Spinal cord (tissue), 10 donors: ENCODE results near the gene PODXL2. TPM values are rescaled to one million over a fixed set of nuclear protein-coding genes. Genes with fewer than 3 reads are reported as not detected.

Experiments used
- DNase-seq, 6 donors: peaks; one replicate each; pipeline versions ENCODE4 v3.0.0 to v3.0.0-alpha.2; 2013 to 2015; ENCODE audit warnings: low spot score in 6 of 6, low read depth in 4 of 6
- H3K27ac ChIP-seq: one replicate; pipeline ENCODE4 v1.5.1; 2013; ENCODE audit warnings: low read depth, low read length, control low read depth
- H3K27me3 ChIP-seq: one replicate; pipeline ENCODE4 v1.6.1; 2013; ENCODE audit warnings: low read length; ENCODE audit not compliant: control insufficient read depth, insufficient read depth
- H3K36me3 ChIP-seq: one replicate; pipeline ENCODE4 v1.6.1; 2013; ENCODE audit warnings: low read length; ENCODE audit not compliant: control insufficient read depth, insufficient read depth
- H3K4me1 ChIP-seq: one replicate; pipeline ENCODE4 v1.6.1; 2013; ENCODE audit warnings: low read length; ENCODE audit not compliant: control insufficient read depth, insufficient read depth
- H3K4me3 ChIP-seq: one replicate; pipeline ENCODE4 v1.5.1; 2013; ENCODE audit warnings: low read depth, low read length, control low read depth
- H3K9me3 ChIP-seq: one replicate; pipeline ENCODE4 v1.6.1; 2013; ENCODE audit warnings: low read length; ENCODE audit not compliant: control insufficient read depth, insufficient read depth
- WGBS: methylation state at CpG from one replicate; pipeline ENCODE4 v1.1.5; 2013; ENCODE audit warnings: missing lambda C conversion rate; ENCODE audit not compliant: insufficient coverage; 5-methylcytosine and 5-hydroxymethylcytosine counted together
- polyA plus RNA-seq, 2 donors: library from polyadenylated mRNA; unstranded; fragments of 120-200 nt; gene quantifications; one replicate each; pipeline ENCODE4 v1.2.1, GENCODE V29; 2013; ENCODE audit not compliant: insufficient read length in 2 of 2
- total RNA-seq, 2 donors: library from RNA; depleted of rRNA in 1 of 2; stranded (reverse); fragments of 120-200 nt in 1 of 2; fragments of >200 nt in 1 of 2; gene quantifications; one replicate each; pipeline versions ENCODE4 v1.2.3 to v1.2.4, GENCODE V29; 2013 to 2014
- donor health status: healthy.

PODXL2 gene
- total and polyA plus RNA-seq, 4 donors = 73.4 to 234 (median 162) TPM

DNA sequence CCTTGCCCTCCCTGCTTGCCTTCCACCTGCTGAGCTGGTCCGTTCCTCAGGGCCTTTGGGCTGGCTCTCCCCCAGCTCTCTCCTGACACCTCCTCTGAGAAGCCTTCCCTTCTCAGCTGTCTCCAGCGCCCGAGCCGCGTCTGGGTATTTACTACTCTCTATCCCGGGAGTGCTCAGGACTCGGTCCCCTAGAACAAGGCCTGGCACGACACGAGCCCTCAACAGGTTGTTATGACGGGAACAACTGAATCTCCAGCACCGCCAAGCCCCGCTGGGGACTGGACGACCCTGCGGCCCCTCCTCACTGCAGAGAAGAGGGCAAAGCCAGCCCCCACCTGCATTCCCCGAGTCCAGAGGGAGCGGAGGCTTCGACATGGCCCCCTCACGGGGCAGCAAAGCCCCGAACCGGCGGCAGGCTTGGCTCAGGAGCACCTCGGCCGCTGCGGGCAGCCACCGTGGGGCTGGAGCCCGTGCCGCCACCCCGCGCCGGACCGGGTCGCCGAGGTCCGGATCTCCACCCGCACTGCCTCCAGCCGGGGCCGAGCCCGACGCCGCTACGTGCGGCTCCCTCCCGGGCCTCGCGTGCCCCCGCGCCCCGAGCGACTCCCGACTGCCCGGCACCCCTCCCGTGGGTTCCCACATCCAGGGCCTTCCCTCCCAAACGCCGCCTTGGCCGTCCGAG, 39.2 kb upstream of the PODXL2 start:
- peak in 1 of 6 donors; percentile 21 for DNase-seq
- WGBS = under 1% methylated on average over 56 of the region's 56 CpGs
- Histone ChIP-seq H3K4me1 (peaks cover 43% of the 10 kb centered on the region), H3K27me3 (no peaks in the 10 kb centered on the region), H3K36me3 (peaks cover 16% of the 10 kb centered on the region), H3K9me3 (no peaks in the 10 kb centered on the region), H3K27ac (peak overlapping the region; percentile 57), H3K4me3 (peak overlapping the region; percentile 69)

- DNase-seq = no peak
- Histone ChIP-seq H3K36me3 (peaks cover 16% of the 10 kb centered on the region), H3K9me3 (no peaks in the 10 kb centered on the region), H3K4me1 (peaks cover 41% of the 10 kb centered on the region), H3K27me3 (no peaks in the 10 kb centered on the region), H3K27ac (peak overlapping the region; percentile 90), H3K4me3 (peak overlapping the region; percentile 69)
- 0% methylated on average over 41 of the region's 41 CpGs for WGBS
Measured at GRCh38 chr3:127590282-127590592, 38.7 kb upstream of the PODXL2 start.

- WGBS = under 1% methylated on average over 71 of the region's 72 CpGs
- peak within 1 kb of the TSS; percentile 69 for H3K4me3 ChIP-seq
- no peaks in the 10 kb centered on the region for H3K27me3 ChIP-seq
- H3K27ac ChIP-seq = peak within 1 kb of the TSS; percentile 90
- DNase-seq = peak; percentile 86 to 99 (median 94)
- no peaks in the 10 kb centered on the region for H3K9me3 ChIP-seq
- H3K36me3 ChIP-seq = peaks cover 14% of the 10 kb centered on the region
- peaks cover 35% of the 10 kb centered on the region for H3K4me1 ChIP-seq
Measured at GRCh38 chr3:127590593-127591465, 38.2 kb upstream of the PODXL2 start, which contains the start of gene TPRA1. TPRA1 (minus strand) TSS chr3:127590733; CDS start chr3:127580146, 10,587 bp downstream.

- DNase-seq = no peak
- Histone ChIP-seq H3K9me3 (no peaks in the 10 kb centered on the region), H3K27ac (no peak overlapping the region), H3K36me3 (peaks cover under 1% of the 10 kb centered on the region), H3K4me1 (peaks cover 31% of the 10 kb centered on the region), H3K27me3 (no peaks in the 10 kb centered on the region), H3K4me3 (no peak overlapping the region)
- 93% methylated on average over 2 of the region's 5 CpGs for WGBS
Measured at GRCh38 chr3:127593178-127593577, 35.8 kb upstream of the PODXL2 start.

- 76% methylated on average over 2 of the region's 4 CpGs for WGBS
- peaks cover 3% of the 10 kb centered on the region for H3K36me3 ChIP-seq
- no peak overlapping the region for H3K27ac ChIP-seq
- peaks cover 26% of the 10 kb centered on the region for H3K4me1 ChIP-seq
- H3K9me3 ChIP-seq = no peaks in the 10 kb centered on the region
- H3K4me3 ChIP-seq = no peak overlapping the region
- no peak for DNase-seq
- H3K27me3 ChIP-seq = no peaks in the 10 kb centered on the region
Measured at GRCh38 chr3:127595303-127595702, 33.7 kb upstream of the PODXL2 start.

DNA sequence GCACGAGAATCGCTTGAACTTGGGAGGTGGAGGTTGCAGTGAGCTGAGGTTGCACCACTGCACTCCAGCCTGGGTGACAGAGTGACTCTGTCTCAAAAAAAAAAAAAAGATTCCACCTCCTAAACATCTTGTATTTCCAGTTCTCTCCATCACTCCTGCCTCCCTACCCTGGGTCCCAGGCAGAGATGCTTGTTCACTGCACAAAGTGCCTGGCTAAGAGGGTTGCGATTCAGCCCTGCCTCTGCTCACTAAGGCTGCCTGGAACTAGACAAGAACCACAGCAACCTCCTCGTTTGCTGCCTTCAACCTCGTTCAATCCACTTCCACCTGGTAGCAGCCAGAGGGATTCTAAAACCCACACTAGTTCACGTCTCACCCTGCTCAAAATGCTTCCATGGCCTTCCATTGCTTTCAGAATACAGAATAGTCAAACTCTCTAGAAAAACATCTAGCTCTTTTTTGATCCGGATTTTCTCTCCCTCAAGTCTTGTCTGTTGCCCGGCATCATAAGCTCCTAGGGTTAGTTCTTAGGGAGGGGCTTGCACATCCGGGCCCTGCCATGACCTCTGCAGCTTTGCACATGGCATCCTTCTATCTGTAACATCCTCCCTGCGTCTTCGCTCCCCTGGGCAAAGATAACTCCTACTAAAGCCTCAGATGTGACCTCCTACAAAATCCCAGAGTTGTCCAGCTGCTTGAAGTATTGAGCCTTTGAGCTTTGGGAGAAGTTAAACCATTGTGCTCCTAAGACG, 31.8 kb upstream of the PODXL2 start:
- Histone ChIP-seq H3K27ac (no peak overlapping the region), H3K36me3 (peaks cover 3% of the 10 kb centered on the region), H3K27me3 (no peaks in the 10 kb centered on the region), H3K4me3 (no peak overlapping the region), H3K4me1 (peaks cover 19% of the 10 kb centered on the region), H3K9me3 (no peaks in the 10 kb centered on the region)
- DNase-seq = no peak
- whole genome bisulfite sequencing = 74% methylated on average over 5 of the region's 12 CpGs

- 70% methylated on average over 12 of the region's 14 CpGs for WGBS
- no peak overlapping the region for H3K27ac ChIP-seq
Measured at GRCh38 chr3:127598841-127599570, 30.0 kb upstream of the PODXL2 start.

DNA sequence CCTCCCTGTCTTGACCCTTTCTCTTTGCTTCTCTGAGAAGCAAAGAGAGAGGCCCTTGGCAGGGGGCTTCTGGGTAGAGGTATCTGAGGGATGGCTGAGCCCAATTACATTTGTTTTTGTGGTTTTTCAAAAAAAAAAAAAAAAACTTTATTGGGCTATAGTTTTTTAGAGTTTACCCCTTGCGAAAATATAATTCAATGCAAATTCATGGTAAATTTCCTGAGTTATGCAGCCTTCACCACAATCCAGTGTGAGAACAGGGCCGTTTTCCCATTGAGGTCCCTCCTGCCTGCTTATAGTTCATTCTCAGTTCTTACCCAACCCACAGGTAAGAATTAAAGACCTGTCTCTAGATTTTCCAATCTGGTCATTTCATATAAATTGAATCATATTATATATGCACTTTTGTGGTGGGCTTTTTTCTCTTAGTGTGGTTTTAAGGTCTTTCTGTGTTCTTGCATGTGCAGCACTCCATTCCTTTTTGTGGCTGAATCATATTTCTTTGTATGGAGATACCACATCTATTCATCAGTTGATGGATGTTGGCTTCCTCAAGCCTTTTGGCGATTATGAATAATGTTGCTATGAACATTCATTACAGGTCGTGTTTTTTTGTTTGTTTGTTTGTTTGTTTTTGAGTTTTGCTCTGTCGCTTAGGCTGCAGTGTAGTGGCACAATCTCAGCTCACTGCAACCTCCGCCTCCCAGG, 28.1 kb upstream of the PODXL2 start:
- Histone ChIP-seq H3K36me3 (peaks cover 13% of the 10 kb centered on the region), H3K27ac (no peak overlapping the region), H3K4me1 (peaks cover 19% of the 10 kb centered on the region), H3K4me3 (no peak overlapping the region), H3K27me3 (no peaks in the 10 kb centered on the region), H3K9me3 (no peaks in the 10 kb centered on the region)
- DNase-seq = no peak
- 87% methylated on average over 5 of the region's 6 CpGs for WGBS

More at GRCh38 chr3:127598841-127599570, 30.0 kb upstream of the PODXL2 start:
- no peaks in the 10 kb centered on the region for H3K27me3 ChIP-seq
- H3K36me3 ChIP-seq = peaks cover 3% of the 10 kb centered on the region
- peak overlapping the region; percentile 59 for H3K4me3 ChIP-seq
- H3K9me3 ChIP-seq = no peaks in the 10 kb centered on the region
- no peak for DNase-seq
- H3K4me1 ChIP-seq = peaks cover 19% of the 10 kb centered on the region
